Measurements from ENCODE around the gene GIGYF2.
A peak's percentile ranks its signal among the peaks of the same experiment; 100 is the strongest.

GIGYF2 gene

DNA sequence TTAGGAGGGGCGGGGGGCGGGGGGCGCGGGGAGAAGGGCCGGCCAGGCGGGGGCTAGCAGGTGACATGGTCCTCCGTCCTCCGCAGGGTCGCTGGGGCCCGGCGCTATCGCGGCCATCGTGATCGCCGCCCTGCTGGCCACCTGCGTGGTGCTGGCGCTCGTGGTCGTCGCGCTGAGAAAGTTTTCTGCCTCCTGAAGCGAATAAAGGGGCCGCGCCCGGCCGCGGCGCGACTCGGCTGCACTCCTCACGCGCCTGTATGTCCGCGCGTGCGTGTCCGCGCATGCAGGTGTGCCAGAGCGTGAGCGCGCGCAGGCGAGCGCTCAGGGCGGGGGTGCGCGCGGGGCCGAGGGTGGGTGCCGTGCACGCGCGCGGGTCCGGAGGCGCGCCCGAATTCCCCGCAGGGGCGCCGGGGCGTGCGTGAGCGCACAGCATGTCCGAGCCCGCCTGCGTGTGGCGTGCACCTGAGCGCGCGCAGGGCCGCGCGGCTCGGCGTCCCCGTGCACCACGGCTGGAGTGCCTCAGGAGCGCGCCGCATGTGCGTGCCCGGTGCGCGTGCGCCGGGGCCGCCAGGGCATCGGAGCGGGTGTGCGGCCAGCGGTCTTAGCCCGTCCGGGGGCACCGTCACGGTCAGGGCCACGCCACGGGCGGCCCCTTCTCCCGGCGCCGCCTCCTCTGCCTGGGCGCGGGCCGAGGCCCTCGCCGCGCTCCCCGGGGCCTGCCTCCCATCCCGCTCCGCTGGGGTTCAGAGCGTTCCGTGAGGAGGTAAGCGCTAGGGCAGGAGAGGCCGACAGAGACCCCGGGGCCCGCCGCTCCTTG, 179.2 kb downstream of the GIGYF2 start:
- CTCF ChIA-PET: interaction anchor here (0.6 to 1.3 kb wide), 2 partner anchors 178 kb away, joined by 3 read pairs; no protein-coding TSS in a partner anchor
- POLR2A ChIA-PET: no interaction called here
- peak overlapping the region; percentile 43 for H3K4me3 ChIP-seq (ENCODE audit: low read depth, low read length)
- TF ChIP-seq, protein P1, sequence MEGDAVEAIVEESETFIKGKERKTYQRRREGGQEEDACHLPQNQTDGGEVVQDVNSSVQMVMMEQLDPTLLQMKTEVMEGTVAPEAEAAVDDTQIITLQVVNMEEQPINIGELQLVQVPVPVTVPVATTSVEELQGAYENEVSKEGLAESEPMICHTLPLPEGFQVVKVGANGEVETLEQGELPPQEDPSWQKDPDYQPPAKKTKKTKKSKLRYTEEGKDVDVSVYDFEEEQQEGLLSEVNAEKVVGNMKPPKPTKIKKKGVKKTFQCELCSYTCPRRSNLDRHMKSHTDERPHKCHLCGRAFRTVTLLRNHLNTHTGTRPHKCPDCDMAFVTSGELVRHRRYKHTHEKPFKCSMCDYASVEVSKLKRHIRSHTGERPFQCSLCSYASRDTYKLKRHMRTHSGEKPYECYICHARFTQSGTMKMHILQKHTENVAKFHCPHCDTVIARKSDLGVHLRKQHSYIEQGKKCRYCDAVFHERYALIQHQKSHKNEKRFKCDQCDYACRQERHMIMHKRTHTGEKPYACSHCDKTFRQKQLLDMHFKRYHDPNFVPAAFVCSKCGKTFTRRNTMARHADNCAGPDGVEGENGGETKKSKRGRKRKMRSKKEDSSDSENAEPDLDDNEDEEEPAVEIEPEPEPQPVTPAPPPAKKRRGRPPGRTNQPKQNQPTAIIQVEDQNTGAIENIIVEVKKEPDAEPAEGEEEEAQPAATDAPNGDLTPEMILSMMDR (IDR thresholded peaks at IDR 0.05; ENCODE audit: insufficient read depth, low read length, missing control alignments): no peak
- DNase-seq (ENCODE audit: low read depth, low spot score): no peak

DNA sequence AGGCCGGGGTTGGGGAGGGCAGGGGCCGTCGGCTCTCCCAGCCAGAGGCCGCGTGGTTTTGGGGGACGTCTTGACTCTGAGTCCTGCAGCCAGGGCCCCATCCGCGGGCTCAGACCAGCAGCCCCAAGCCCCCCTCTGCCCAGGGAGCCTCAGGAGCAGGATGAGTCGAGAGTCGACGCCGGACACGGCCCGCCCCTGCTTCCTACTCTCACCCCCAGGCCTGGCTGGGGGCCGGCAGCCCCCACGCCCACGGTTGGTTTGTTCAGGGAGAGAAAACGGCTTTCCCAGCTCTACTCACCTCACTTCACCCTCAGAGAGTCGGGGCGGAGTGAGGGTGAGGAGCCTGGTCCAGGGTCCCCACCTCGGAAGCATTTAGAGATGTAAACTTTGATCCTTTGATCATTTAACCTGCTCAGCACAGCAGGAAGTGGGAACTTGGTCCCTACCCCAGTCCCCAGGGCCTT, 179.9 kb downstream of the GIGYF2 start:
- POLR2A ChIA-PET: no interaction called here
- H3K4me3 ChIP-seq (ENCODE audit: low read depth, low read length): no peak overlapping the region; the same call in 1 of the 2 replicates
- DNase-seq (ENCODE audit: low read depth, low spot score): no peak
- TF ChIP-seq, protein P1 (IDR thresholded peaks at IDR 0.05; ENCODE audit: insufficient read depth, low read length, missing control alignments): no peak
- CTCF ChIA-PET: interaction anchor here (1.3 kb wide), 1 partner anchor 178 kb away, joined by 3 read pairs; no protein-coding TSS in a partner anchor

DNA sequence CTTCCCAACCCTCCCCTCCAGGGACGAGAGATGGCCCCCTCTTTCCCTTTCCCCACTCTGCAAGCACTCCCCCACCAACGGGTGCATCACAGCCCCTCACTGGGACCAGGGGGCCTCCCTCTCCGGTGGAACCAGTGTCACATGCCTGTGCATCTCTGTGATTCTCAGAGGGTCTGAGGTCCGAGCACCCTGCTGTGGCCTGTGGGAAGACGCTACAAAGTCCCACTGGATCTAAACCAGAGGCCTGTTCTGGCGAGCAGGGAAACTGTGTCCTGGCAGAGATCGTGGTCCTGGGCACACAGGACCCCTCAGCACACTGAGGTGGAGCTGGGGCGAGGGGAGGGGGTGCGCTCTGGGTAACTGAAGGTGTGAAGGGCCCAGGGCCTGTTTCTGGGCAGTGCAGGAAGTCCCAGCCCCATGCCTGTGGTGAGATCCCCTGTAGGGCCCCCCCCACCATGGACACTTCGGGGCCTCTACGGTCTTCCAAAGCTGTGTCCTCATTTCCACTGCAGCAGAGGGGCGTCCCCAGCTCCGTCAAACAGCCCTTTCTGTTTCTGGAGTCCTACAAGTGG, 180.9 kb downstream of the GIGYF2 start:
- H3K4me3 ChIP-seq (ENCODE audit: low read depth, low read length): no peak overlapping the region
- POLR2A ChIA-PET: no interaction called here
- CTCF ChIA-PET: interaction anchor here (1.3 kb wide), 1 partner anchor 177 kb away, joined by 3 read pairs; no protein-coding TSS in a partner anchor
- no peak for DNase-seq (ENCODE audit: low read depth, low spot score)
- TF ChIP-seq, protein P1 (IDR thresholded peaks at IDR 0.05; ENCODE audit: insufficient read depth, low read length, missing control alignments): no peak

DNA sequence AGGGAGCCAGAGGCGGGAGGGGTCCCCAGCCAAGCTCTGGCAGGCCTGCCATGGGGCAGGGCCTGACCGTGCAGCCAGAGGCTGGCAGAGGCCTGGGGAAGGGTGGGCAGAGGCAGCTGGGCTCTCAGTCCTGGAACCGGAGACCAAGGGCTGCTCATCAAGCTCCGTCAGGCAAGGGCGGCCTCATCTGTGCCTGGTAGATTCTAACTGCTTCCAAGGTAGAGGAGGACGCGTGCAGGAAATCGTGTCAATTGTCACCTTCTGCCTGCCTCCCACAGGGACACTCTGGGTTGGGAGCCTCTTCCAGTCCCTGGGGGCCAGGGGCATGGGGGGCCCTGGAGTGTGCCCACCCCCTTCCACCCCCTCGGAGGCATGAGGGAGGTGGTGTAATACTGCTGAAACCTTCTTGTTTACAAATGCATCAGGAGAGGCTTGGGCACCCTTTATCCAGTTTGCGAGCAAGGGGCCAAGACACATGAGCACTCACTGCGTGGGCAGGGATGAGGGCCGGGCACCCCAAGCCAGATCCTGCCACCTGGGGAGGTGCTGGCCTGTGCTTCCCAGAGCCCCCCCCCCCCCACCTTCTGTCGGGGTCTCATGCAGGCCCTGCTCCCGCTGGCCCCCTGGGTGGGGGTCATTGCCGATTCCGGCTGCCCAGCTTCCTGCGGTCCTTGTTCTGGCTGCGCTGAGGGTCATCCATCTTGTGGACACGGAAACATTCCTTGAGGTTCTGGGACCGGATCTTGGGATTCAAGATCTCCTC, 181.9 kb downstream of the GIGYF2 start:
- TF ChIP-seq, protein P1 (IDR thresholded peaks at IDR 0.05; ENCODE audit: insufficient read depth, low read length, missing control alignments): no peak
- ChIA-PET CTCF (no interaction called here), POLR2A (no interaction called here)
- DNase-seq (ENCODE audit: low read depth, low spot score): no peak
- H3K4me3 ChIP-seq (ENCODE audit: low read depth, low read length): no peak overlapping the region

DNA sequence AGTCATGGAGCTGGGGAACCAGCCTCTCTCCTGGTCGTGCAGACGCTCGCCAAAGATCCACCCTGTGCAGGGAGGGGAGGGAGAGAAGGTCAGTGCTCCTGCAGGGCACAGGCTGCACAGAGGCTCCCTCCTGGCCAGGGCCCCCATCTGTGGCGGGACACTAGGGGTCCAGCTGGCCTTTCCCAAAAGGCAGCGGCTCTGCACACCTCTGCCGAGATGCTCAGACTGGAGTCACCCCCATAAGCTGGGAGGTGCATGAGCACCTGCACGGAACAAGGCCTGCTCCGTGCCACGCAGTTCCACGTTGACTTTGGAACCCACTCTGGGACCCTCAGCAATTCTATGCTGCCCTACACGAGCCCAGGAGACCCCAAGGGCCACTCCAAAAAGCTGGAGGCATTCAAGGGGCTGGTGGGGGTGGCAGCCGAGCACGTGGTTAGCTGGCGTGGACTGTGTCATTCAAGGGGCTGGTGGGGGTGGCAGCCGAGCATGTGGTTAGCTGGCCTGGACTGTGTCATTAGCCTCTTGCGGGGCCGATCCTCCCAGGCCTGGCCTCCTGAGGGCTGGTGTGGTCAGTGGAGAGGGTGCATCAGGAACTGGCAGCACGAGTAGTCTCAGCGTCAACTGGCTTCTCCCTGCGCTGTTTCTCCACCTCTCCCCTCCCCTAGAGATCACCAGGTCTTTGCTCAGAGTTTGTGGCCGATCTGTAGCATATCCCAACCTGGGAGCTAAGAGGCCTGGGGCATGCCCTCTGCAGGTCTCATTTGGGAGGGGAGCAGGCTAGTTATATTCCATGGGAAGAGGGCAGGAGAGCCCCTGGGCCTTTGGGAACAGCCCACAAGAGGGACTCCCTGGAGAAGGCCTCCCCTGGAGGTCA, 182.7 kb downstream of the GIGYF2 start:
- POLR2A ChIA-PET: no interaction called here
- TF ChIP-seq, protein P1 (IDR thresholded peaks at IDR 0.05; ENCODE audit: insufficient read depth, low read length, missing control alignments): no peak
- no peak overlapping the region for H3K4me3 ChIP-seq (ENCODE audit: low read depth, low read length)
- no peak for DNase-seq (ENCODE audit: low read depth, low spot score)
- CTCF ChIA-PET: no interaction called here
